Liver (tissue), 9 donors: ENCODE results near the gene KRT75. TPM values are rescaled to one million over a fixed set of nuclear protein-coding genes. Genes with fewer than 3 reads are reported as not detected.

Source experiments
- DNase-seq: peaks from one replicate; pipeline ENCODE4 v3.0.0-alpha.2; 2017; ENCODE audit warnings: low spot score
- H3K27ac ChIP-seq, 2 donors: one replicate each; pipeline ENCODE4 v1.7.0; 2013; ENCODE audit warnings: inconsistent platforms in 2 of 2, low read length in 2 of 2, control low read depth in 1 of 2, low read depth in 1 of 2, mild to moderate bottlenecking in 1 of 2
- H3K27me3 ChIP-seq, 4 donors: one replicate each; pipeline versions ENCODE4 v1.6.1 to v1.7.0; 2013; ENCODE audit warnings: low read length in 3 of 4, inconsistent platforms in 1 of 4, mild to moderate bottlenecking in 1 of 4, moderate library complexity in 1 of 4; ENCODE audit not compliant: control insufficient read depth in 4 of 4, insufficient read depth in 4 of 4
- H3K36me3 ChIP-seq, 4 donors: one replicate each; pipeline versions ENCODE4 v1.6.1 to v1.7.0; 2013; ENCODE audit warnings: low read length in 3 of 4, mild to moderate bottlenecking in 3 of 4, low read depth in 1 of 4, moderate library complexity in 1 of 4; ENCODE audit not compliant: control insufficient read depth in 4 of 4, insufficient read depth in 3 of 4
- H3K4me1 ChIP-seq, 4 donors: one replicate each; pipeline versions ENCODE4 v1.6.1 to v1.7.0; 2013; ENCODE audit warnings: low read length in 3 of 4, mild to moderate bottlenecking in 3 of 4, moderate library complexity in 1 of 4; ENCODE audit not compliant: control insufficient read depth in 4 of 4, insufficient read depth in 4 of 4
- H3K4me3 ChIP-seq, 3 donors: one replicate each; pipeline versions ENCODE4 v1.6.1 to v1.7.0; 2013; ENCODE audit warnings: low read length in 3 of 3, control low read depth in 1 of 3, low read depth in 1 of 3, mild to moderate bottlenecking in 1 of 3
- H3K9ac ChIP-seq, 2 donors: one replicate each; pipeline ENCODE4 v1.7.0; 2013; ENCODE audit warnings: low read length in 2 of 2, mild to moderate bottlenecking in 2 of 2, moderate library complexity in 2 of 2, control low read depth in 1 of 2, low read depth in 1 of 2
- H3K9me3 ChIP-seq, 4 donors: one replicate each; pipeline versions ENCODE4 v1.6.1 to v1.7.0; 2013; ENCODE audit warnings: low read length in 3 of 4; ENCODE audit not compliant: control insufficient read depth in 4 of 4
- CTCF ChIP-seq: fragments of 150-350 bp; IDR thresholded peaks from 2 replicates; pipeline ENCODE4 v1.5.1; 2017; ENCODE audit warnings: improper control_type of control experiment, low read depth, low read length; ENCODE audit not compliant: missing input control
- FOXA1 ChIP-seq: IDR thresholded peaks from 2 replicates; pipeline ENCODE4 v1.6.1; 2016; ENCODE audit warnings: antibody characterized with exemption
- FOXA2 ChIP-seq: IDR thresholded peaks from 2 replicates; pipeline ENCODE4 v1.6.1; 2016; ENCODE audit warnings: antibody characterized with exemption
- HNF4A ChIP-seq, 2 donors: conservative IDR thresholded peaks; 2 replicates each; pipeline ENCODE4 v1.6.1; 2016; ENCODE audit warnings: antibody characterized with exemption in 2 of 2, mild to moderate bottlenecking in 2 of 2
- HNF4G ChIP-seq: IDR thresholded peaks from 2 replicates; pipeline ENCODE4 v1.6.1; 2016; ENCODE audit warnings: antibody characterized with exemption
- RAD21 ChIP-seq, 2 donors: IDR thresholded peaks; 2 replicates each; pipeline ENCODE4 v1.6.1; 2016; ENCODE audit warnings: antibody characterized with exemption in 2 of 2, mild to moderate bottlenecking in 2 of 2
- RXRA ChIP-seq, 2 donors: IDR thresholded peaks; 2 replicates each; pipeline ENCODE4 v1.6.1; 2017 to 2018; ENCODE audit warnings: antibody characterized with exemption in 2 of 2, mild to moderate bottlenecking in 1 of 2
- SP1 ChIP-seq: IDR thresholded peaks from 2 replicates; pipeline ENCODE4 v1.6.1; 2018; ENCODE audit warnings: antibody characterized with exemption, mild to moderate bottlenecking
- TAF1 ChIP-seq: conservative IDR thresholded peaks from 2 replicates; pipeline ENCODE4 v1.6.1; 2016; ENCODE audit warnings: antibody characterized with exemption, mild to moderate bottlenecking
- WGBS: extraction: QIAGEN DNeasy Blood & Tissue Kit; methylation state at CpG from one replicate; pipeline ENCODE4 v1.1.7; 2013; 5-methylcytosine and 5-hydroxymethylcytosine counted together
- polyA plus RNA-seq, 2 donors: library from polyadenylated mRNA; stranded (reverse) in 1 of 2; unstranded in 1 of 2; fragments of 200-250 nt in 1 of 2; fragments of >200 nt in 1 of 2; fragmentation: Nextera tagmentation in 1 of 2; extraction: Ambion mirVana in 1 of 2; gene quantifications; one replicate each; pipeline versions ENCODE4 v1.2.1 to v1.2.3, GENCODE V29; 2013 to 2015
- total RNA-seq, 2 donors: library from RNA; depleted of rRNA; stranded (reverse); fragments of >200 nt; gene quantifications; one replicate each; pipeline ENCODE4 v1.2.3, GENCODE V29; 2014
- TF ChIP-seq, protein P1 (sequence below): IDR thresholded peaks from 2 replicates; pipeline ENCODE4 v1.6.1; 2016; ENCODE audit warnings: antibody characterized with exemption
- TF ChIP-seq, protein P2 (sequence below): IDR thresholded peaks from 2 replicates; pipeline ENCODE4 v1.6.1; 2016; ENCODE audit warnings: antibody characterized with exemption
- TF ChIP-seq, protein P3 (sequence below): IDR thresholded peaks from 2 replicates; pipeline ENCODE4 v1.6.1; 2016; ENCODE audit warnings: antibody characterized with exemption
- donor health status: healthy.
- donor health status: healthy.
- donor health status: healthy.
- donor health status: healthy.
- donor health status: healthy.

The KRT75 gene
- total and polyA plus RNA-seq, 4 donors: not detected

DNA sequence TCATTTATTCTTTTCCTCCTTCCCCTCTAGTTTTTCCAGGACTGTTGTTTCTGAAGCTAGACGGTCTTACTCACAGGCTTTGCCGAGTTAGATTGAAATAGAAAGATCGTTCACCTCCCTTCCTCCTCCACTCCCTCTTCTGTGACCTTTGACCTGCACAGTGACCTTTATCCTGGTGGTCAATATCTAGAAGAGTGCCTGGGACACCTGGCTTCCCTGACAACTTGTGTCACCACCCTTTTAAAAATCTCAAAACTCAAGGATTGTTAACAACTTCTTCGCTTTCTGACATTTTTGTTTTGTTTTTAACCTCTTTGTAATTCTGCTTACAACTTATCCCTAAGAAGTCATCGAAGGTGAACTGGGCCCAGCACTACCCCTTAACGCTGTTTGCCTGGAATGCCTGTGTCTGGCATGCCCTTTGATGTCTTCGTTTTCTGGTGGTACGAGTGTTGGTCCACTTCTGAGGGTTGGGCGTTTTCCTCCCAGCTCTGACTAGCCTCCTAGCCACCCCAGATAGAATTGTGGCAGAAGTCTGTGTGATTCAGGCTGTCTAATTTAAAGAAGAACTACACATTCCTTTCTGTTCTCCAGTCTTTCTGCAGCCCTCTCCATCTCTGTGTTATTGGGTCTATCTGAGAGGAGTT, 2.8 kb upstream of the KRT75 start (continued):
- TF ChIP-seq, protein P1, sequence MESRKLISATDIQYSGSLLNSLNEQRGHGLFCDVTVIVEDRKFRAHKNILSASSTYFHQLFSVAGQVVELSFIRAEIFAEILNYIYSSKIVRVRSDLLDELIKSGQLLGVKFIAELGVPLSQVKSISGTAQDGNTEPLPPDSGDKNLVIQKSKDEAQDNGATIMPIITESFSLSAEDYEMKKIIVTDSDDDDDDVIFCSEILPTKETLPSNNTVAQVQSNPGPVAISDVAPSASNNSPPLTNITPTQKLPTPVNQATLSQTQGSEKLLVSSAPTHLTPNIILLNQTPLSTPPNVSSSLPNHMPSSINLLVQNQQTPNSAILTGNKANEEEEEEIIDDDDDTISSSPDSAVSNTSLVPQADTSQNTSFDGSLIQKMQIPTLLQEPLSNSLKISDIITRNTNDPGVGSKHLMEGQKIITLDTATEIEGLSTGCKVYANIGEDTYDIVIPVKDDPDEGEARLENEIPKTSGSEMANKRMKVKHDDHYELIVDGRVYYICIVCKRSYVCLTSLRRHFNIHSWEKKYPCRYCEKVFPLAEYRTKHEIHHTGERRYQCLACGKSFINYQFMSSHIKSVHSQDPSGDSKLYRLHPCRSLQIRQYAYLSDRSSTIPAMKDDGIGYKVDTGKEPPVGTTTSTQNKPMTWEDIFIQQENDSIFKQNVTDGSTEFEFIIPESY: no peak
- TF ChIP-seq FOXA1: no peak
- no peak for TF ChIP-seq HNF4A (conservative IDR thresholded peaks at IDR 0.05)
- no peak for TF ChIP-seq RAD21 (IDR thresholded peaks at IDR 0.05)
- TF ChIP-seq, protein P2, sequence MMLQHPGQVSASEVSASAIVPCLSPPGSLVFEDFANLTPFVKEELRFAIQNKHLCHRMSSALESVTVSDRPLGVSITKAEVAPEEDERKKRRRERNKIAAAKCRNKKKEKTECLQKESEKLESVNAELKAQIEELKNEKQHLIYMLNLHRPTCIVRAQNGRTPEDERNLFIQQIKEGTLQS: no peak
- TF ChIP-seq SP1: no peak

DNA sequence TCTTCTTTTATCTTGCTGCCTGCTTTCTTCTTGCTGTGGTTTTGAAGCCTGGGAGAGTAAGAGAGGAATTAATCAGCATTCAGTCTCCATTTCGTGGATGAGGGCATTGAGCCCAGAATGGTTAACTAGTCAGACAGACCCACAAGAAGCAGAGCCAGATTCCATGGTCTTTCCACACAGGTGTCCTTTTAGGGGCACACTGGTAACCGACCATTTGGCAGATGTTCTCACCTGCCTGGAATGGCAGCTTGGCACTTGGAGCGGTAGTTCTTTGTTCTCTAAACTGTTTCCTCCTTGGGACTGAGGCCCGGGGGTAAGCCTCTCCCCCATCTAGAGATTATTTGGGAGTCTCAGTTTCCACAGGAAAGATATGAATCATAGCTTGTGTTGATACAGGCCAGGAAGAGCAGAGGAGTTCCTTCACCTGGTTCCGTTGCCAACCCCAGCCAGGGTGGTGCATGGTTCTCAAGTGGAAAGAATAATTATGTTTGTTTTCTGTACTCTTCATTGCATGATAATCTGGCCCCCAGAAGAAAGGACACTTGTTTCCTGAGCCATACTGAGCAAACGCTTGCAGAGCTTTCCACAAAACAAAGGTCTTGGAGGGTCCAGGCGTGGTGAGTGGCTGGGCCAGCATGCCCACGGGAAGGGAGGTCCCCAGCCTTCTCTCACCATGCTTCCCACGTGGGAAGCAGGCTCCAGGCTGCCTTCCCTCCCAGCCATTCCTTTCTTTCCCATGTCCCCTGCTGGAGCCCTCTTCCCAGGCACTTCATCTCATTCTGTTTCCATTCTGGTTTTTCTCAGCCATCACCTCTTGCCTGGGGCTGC, 2.0 kb upstream of the KRT75 start:
- Histone ChIP-seq H3K36me3 (no peaks in the 10 kb centered on the region), H3K27ac (no peak overlapping the region), H3K9me3 (no peaks in the 10 kb centered on the region), H3K4me3 (no peak overlapping the region), H3K4me1 (no peaks in the 10 kb centered on the region), H3K9ac (no peak overlapping the region), H3K27me3 (peaks cover 0 to 9% (median 0%) of the 10 kb centered on the region in 4 donors)
- TF ChIP-seq TAF1: no peak
- TF ChIP-seq, protein P3, sequence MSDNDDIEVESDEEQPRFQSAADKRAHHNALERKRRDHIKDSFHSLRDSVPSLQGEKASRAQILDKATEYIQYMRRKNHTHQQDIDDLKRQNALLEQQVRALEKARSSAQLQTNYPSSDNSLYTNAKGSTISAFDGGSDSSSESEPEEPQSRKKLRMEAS: no peak
- no peak for TF ChIP-seq RAD21 (IDR thresholded peaks at IDR 0.05)
- no peak for TF ChIP-seq FOXA2
- TF ChIP-seq SP1: no peak
- no peak for TF ChIP-seq RXRA (IDR thresholded peaks at IDR 0.05)
- TF ChIP-seq HNF4A (conservative IDR thresholded peaks at IDR 0.05): no peak
- DNase-seq: no peak
- 76% methylated on average over 9 of the region's 9 CpGs for WGBS

GRCh38 chr12:52435659-52435999, 1.5 kb upstream of the KRT75 start:
- peaks cover 0 to 8% (median 0%) of the 10 kb centered on the region in 4 donors for H3K27me3 ChIP-seq
- no peak overlapping the region for H3K27ac ChIP-seq
- no peak for DNase-seq
- TF ChIP-seq CTCF (no peak), FOXA1 (no peak), HNF4G (no peak)
- TF ChIP-seq, protein P3: no peak
- H3K4me1 ChIP-seq: no peaks in the 10 kb centered on the region
- no peak overlapping the region for H3K9ac ChIP-seq
- no peak overlapping the region for H3K4me3 ChIP-seq
- 95% methylated on average over 6 of the region's 6 CpGs for WGBS
- H3K9me3 ChIP-seq: no peaks in the 10 kb centered on the region
- no peaks in the 10 kb centered on the region for H3K36me3 ChIP-seq
